Skin epidermis (tissue), 12 donors: ENCODE measurements around the gene DENND6B.

Experiments used
- H3K27ac ChIP-seq, 21 experiments: fragments of 200-600 bp; sonication (generic) in 11 of 21; one replicate each; pipeline ENCODE4 v1.5.0; 2020; ENCODE audit warnings: mild to moderate bottlenecking in 3 of 21, inconsistent platforms in 2 of 21, moderate library complexity in 2 of 21
- H3K4me3 ChIP-seq, 7 experiments: fragments of 200-600 bp; sonication (generic) in 2 of 7; one replicate each; pipeline ENCODE4 v1.5.0; 2020; ENCODE audit warnings: inconsistent platforms in 2 of 7, mild to moderate bottlenecking in 2 of 7, moderate library complexity in 1 of 7

The DENND6B gene

GRCh38 chr22:50296658-50297490, 29.9 kb downstream of the DENND6B start:
- Histone ChIP-seq H3K4me3 (no peak overlapping the region), H3K27ac (peak overlapping the region in 9 of 21 experiments; percentile 9 to 56 (median 31))

- Histone ChIP-seq H3K27ac (peak overlapping the region in 19 of 21 experiments; percentile 64 to 93 (median 83)), H3K4me3 (no peak overlapping the region)
Observed at GRCh38 chr22:50294319-50294656, 32.5 kb downstream of the DENND6B start.

GRCh38 chr22:50293441-50294318, 33.1 kb downstream of the DENND6B start:
- Histone ChIP-seq H3K27ac (peak overlapping the region; percentile 24 to 93 (median 83)), H3K4me3 (peak overlapping the region in 6 of 7 experiments; percentile 5 to 26 (median 12))

- Histone ChIP-seq H3K27ac (peak overlapping the region; percentile 24 to 93 (median 83)), H3K4me3 (peak overlapping the region in 4 of 7 experiments; percentile 11 to 26 (median 18))
Observed at GRCh38 chr22:50292643-50293440, 34.0 kb downstream of the DENND6B start.

GRCh38 chr22:50289942-50290630, 36.7 kb downstream of the DENND6B start:
- Histone ChIP-seq H3K4me3 (no peak overlapping the region), H3K27ac (no peak overlapping the region)

- no peak overlapping the region for H3K4me3 ChIP-seq
- peak overlapping the region in 1 of 21 experiments; percentile 4 for H3K27ac ChIP-seq
Observed at GRCh38 chr22:50289151-50289941, 37.5 kb downstream of the DENND6B start.

- peak overlapping the region in 1 of 21 experiments; percentile 37 for H3K27ac ChIP-seq
- no peak overlapping the region for H3K4me3 ChIP-seq
Observed at GRCh38 chr22:50287731-50288130, 39.1 kb downstream of the DENND6B start.

GRCh38 chr22:50286701-50287318, 40.0 kb downstream of the DENND6B start:
- Histone ChIP-seq H3K4me3 (no peak overlapping the region), H3K27ac (peak overlapping the region in 3 of 21 experiments; percentile 0 to 33 (median 4))

GRCh38 chr22:50286275-50286674, 40.5 kb downstream of the DENND6B start:
- peak overlapping the region in 3 of 21 experiments; percentile 0 to 33 (median 4) for H3K27ac ChIP-seq

GRCh38 chr22:50285568-50286229, 41.1 kb downstream of the DENND6B start:
- Histone ChIP-seq H3K27ac (peak overlapping the region in 3 of 21 experiments; percentile 0 to 33 (median 4)), H3K4me3 (no peak overlapping the region)

More at GRCh38 chr22:50286275-50286674, 40.5 kb downstream of the DENND6B start:
- H3K4me3 ChIP-seq: no peak overlapping the region

GRCh38 chr22:50284479-50284878, 42.3 kb downstream of the DENND6B start:
- H3K4me3 ChIP-seq: no peak overlapping the region
- peak overlapping the region in 1 of 21 experiments; percentile 2 for H3K27ac ChIP-seq

- peak overlapping the region in 1 of 21 experiments; percentile 32 for H3K27ac ChIP-seq
- no peak overlapping the region for H3K4me3 ChIP-seq
Observed at GRCh38 chr22:50283821-50284220, 43.0 kb downstream of the DENND6B start.

GRCh38 chr22:50282361-50283155, 44.3 kb downstream of the DENND6B start:
- Histone ChIP-seq H3K27ac (peak overlapping the region in 20 of 21 experiments; percentile 22 to 81 (median 64)), H3K4me3 (peak overlapping the region in 1 of 7 experiments; percentile 18)

GRCh38 chr22:50281957-50282356, 44.9 kb downstream of the DENND6B start:
- H3K27ac ChIP-seq: peak overlapping the region in 19 of 21 experiments; percentile 22 to 81 (median 65)

GRCh38 chr22:50281384-50281760, 45.4 kb downstream of the DENND6B start:
- peak overlapping the region in 6 of 21 experiments; percentile 65 to 81 (median 72) for H3K27ac ChIP-seq
- H3K4me3 ChIP-seq: no peak overlapping the region

More at GRCh38 chr22:50281957-50282356, 44.9 kb downstream of the DENND6B start:
- peak overlapping the region in 1 of 7 experiments; percentile 18 for H3K4me3 ChIP-seq

- Histone ChIP-seq H3K27ac (peak overlapping the region in 1 of 21 experiments; percentile 72), H3K4me3 (no peak overlapping the region)
Observed at GRCh38 chr22:50280708-50281383, 46.0 kb downstream of the DENND6B start.
